Activated CD4-positive, CD25-positive, alpha-beta regulatory T cell treated with anti-CD3 and anti-CD28 coated beads, Interleukin-2, amount 50 U/mL, for 72 hours (primary cell): ENCODE results near the gene CCDC71L.
A peak's percentile ranks its signal among the peaks of the same experiment; 100 is the strongest.
"Not testable (repeated sequence)": the region's sequence is repeated elsewhere in the genome, so short reads cannot be mapped to it uniquely, and the experiment has no call there.

Source experiments
- DNase-seq: peaks from one replicate; pipeline ENCODE4 v3.0.0; 2021

CCDC71L gene

GRCh38 chr7:106660862-106661720, at the start of gene CCDC71L:
CCDC71L (minus strand) TSS chr7:106661158; CDS start chr7:106660896, 262 bp downstream.
- peak; percentile 93 for DNase-seq

GRCh38 chr7:106709604-106710003, 48.6 kb upstream of the CCDC71L start:
- not testable (repeated sequence) for DNase-seq

GRCh38 chr7:106704000-106704840, 43.3 kb upstream of the CCDC71L start:
- no peak for DNase-seq

DNA sequence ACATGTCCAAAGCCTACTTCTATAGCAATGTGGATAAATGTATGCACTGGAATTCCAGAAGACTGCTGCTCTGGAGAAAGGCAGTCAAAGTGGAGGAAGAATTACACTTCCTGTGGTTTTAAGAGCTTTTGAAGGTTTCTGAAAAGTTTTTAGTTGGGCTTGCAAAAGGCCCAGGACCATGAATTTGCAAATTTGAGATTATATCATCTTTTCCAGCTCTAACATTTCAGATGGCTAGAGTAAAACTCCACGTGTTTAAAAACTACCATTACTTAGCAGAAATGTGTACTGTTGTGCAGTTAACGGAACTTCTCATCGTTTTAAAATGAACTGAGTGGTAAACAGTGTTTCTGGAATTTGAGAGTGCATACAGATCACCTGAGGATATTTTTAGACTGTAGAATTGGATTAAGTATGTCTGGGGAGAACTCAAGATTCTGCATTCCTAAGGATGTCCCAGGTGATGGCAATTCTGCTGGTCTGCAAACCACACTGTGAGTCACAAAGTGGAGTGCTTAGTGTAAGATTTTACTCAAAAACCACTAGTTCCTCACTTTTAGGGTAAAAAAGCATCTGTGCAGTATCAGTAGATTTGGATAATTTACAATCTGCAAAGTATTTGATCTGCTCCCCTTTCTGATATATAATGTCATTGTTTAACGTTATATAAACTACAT, 32.9 kb upstream of the CCDC71L start:
- no peak for DNase-seq

DNA sequence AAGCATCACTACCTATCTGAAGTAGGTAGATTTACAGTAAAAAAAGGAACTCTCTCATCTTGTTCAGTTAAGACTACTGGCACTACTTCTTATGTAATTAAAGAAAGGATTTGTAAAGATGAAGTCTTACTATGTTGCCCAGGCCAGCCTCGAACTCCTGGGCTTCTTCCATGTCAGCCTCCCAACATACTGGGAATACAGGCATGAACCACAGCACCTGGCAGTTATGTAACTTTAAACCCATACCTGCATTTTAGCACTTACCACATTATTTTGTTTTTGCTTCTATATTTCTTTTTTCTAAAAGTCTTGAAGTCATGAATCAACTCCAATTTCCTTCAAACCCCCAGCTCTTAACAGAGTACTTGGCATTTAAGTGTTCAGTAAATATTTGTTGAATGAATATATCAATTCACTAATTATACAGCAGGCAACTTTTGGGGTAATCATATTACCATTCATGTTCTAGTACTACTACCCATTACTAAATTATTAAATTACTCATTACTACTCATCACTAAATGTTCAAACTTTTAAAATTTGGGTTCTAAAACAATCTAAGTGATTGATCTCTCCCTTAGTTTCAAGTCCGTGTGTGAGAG, 31.6 kb upstream of the CCDC71L start:
- DNase-seq = no peak

- DNase-seq = not testable (repeated sequence)
These were observed 27.2 kb upstream of the CCDC71L start for GRCh38 chr7:106688161-106688560.

- DNase-seq = no peak
These were observed 23.0 kb upstream of the CCDC71L start for GRCh38 chr7:106683941-106684340.

DNA sequence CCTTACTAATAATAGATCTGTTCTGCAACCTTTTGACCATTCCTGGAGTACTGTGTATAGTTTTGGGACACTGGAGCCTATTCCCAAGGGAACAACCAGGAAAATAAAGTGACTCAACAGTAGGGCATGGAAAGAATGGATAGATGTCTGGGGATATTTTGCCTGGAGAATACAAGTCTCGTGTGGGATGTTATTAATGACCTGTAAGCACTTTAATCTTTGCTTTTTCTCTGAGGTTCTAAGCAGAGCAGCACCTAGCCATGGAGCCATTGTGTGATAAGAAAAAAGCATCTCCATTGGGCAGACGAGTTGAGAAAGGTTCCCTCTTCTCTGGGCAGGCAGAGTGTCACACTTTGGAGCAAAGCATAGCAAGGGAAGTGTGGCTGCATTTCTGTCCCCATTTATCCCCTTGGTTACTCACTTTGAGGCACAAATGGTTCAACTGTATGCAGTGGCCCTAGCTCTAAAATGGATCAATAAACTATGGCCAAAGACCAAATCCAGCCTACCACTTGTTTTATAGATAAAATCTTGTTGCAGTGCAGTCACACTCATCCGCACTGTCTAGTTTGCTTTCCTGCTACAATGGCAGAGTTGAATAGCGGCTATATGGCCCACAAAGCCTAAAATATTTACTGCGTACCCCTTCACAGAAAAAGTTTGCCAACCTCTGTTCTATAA, 21.0 kb upstream of the CCDC71L start:
- DNase-seq = no peak

DNA sequence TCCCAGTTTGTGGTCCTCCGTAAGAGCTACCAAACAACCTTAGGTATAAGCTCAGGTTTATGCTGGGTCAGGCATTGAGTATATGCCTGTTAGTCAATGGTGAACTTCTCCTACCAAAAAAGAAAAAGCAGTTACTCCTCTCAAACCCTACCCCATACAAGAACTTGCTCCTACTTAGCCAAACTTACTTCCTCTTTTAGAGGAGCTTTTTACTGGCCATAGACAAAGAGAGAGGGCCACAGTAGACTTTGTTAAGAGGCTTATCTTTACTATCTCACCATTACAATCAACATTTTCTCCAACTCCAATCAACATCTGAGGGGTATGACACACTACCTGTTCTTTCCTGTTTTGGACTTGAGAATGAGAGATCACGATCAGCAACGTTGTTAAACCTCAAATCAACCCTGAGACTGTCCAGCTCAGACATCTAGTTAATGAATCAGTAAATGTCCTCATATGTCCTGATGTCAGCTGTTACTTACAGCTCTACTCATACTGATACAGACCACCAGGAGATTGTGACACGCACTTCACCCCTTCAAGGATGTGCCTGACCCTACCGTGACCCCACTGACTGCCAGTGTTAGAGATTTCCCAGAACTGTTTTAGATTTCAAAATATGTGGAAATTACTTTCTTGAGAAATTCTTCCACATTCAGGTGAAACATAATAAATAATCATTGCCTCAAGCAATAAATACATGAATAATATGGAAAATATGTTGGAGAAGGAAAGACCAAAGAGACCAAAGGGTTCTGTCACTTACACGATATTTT, 18.4 kb upstream of the CCDC71L start:
- no peak for DNase-seq

GRCh38 chr7:106678795-106679152, 17.8 kb upstream of the CCDC71L start:
- DNase-seq = no peak

GRCh38 chr7:106676506-106676905, 15.5 kb upstream of the CCDC71L start:
- not testable (repeated sequence) for DNase-seq

GRCh38 chr7:106673688-106674087, 12.7 kb upstream of the CCDC71L start:
- not testable (repeated sequence) for DNase-seq

- not testable (repeated sequence) for DNase-seq
These were observed 11.0 kb upstream of the CCDC71L start for GRCh38 chr7:106671930-106672329.

GRCh38 chr7:106671160-106671559, 10.2 kb upstream of the CCDC71L start:
- no peak for DNase-seq

GRCh38 chr7:106668861-106669524, 8.0 kb upstream of the CCDC71L start:
- DNase-seq = no peak

DNA sequence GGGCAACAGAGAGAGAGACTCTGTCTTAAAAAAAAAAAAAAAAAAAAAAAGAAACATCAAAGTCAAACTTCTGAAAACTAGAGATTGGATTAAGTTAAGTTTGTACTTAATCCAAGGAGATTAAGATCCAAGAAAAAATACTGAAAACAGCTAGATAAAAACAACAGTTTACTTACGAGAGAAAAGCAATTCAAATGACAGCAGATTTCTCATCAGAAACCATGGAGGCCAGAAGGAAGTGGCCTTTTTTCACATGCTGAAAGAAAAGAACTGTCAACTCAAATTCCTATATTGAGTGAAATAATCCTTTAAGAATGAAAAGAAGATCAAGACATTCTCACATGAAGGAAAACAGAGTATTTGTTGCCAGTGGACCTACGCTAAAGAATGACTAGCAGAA, 5.4 kb upstream of the CCDC71L start:
- no peak for DNase-seq

DNA sequence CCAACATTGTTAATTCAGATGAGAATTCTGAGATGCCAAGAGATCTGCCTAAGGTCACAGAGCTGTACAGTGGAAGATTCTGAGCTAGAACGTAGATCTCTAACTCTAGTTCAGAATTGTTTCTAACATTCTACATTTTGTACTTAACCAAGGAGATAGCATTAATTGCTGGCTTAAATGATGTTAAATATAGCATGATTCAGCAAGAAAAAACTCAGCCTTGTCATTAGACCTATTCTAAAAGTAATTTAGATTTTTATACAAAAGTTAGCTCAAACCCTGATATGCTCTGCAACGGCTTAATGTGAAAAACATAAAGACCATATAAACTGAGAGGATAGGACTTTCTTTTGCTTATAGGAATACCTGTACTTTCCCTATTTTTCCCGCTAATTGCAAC, 3.4 kb upstream of the CCDC71L start:
- no peak for DNase-seq

DNA sequence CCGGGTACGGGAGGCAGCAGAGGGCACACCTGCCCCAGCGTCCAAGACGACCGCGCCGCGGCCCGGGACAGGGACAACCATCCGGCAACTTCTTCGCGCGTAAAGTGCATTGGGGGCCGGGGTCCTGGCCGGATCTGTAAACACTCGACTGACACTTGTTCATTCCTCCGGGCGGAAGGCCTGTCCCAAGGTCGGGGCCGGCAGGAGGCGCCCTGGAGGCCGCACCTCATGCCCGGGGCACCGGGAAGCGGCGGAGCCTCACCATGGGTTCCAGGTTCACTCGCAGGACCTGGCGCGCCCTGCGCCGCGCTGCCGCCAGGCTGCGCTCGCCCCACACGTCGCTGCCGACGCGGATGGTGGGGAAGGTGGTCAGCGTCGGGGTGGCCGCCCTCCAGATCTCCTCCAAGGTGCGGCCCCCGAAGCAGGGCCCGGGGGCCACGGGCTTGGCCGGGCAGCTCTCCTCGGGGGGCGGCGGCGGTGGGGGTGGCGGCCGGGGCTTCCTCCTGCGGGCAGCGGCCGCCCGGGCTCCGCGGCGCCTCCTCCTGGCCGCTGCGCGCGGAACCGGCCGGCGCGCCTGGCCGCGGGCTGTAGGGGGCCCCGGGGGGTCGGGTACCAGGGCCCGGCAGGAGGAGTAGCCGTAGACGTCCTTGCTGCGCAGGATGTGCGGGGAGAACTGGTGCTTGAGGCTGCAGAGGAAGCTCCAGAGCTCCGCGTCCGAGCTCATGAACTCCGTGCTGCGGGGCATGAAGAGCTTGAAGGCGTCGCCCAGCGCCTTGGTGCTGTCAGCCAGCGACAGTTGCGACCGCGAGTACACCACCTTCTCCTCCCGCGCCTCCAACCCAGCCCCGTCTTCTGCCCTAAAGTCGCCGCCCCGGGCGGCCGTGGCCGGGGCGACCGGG, 746 bp downstream of the CCDC71L start:
- peak; percentile 81 for DNase-seq

DNA sequence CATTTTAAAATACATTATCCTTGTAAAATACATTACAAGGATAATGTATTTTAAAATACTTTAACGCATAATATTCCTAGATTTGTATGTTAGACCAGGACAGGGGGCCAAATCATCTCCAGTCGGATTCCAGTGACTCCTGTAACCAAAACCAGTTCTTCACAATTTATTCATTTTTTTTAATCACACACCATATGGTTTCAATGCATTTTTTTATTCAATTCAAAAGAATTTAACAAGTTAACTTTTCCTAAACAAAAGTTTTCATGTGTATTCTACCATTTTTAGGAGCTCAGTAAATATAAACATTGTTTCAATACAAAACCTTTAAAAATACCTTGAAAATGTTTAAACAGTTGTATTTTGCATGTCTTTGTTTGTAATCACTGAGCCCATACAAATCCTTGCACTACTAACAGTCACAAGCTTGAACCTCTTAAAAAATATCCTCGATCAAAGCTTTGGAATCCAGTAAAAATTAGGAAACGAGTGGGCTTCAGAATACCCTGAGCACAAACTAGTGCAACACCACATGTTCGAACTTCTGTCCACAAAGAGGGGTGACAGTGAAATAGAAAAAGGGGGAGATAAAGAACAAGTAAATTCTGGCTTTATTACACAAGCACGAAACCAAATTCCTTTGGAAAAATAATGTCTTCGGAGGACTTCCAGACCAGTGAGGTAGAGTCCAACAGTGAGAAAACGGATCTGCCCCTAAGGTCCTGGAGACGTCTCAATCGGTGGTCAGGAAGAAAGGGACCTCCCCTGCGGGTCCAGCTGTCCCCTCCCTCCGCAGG, 1.6 kb downstream of the CCDC71L start:
- DNase-seq = no peak
